MCF 10A (cell line): ENCODE data around the gene NKX1-1. TPM values are rescaled to one million over a fixed set of nuclear protein-coding genes. Genes with fewer than 3 reads are reported as not detected.

Source experiments
- BruUV-seq: library from RNA; stranded (reverse); fragments of 400-500 nt; replicated peaks from 2 replicates; lab custom pipeline; 2021; lab: Mats Ljungman, UMichigan
- CTCF ChIA-PET: fragments of 300-600 bp; sonication (Branson Sonifier 250); formaldehyde crosslinking; extraction: SDS; loops from one replicate; lab custom pipeline; 2021; ENCODE audit warnings: antibody characterized with exemption, inconsistent platforms; lab: Yijun Ruan, JAX
- POLR2A ChIA-PET: fragments of 300-600, 350-650 bp; sonication (Branson Sonifier 250); formaldehyde crosslinking; extraction: SDS; loops from one replicate; lab custom pipeline; 2020; ENCODE audit warnings: antibody characterized with exemption, inconsistent platforms; lab: Yijun Ruan, JAX
- DNase-seq: peaks from one replicate; pipeline ENCODE4 v3.0.0-alpha.2; 2018; ENCODE audit not compliant: unreplicated experiment
- H3K27ac Mint-ChIP-seq: one replicate; pipeline ENCODE4 v1.8.0; 2022; ENCODE audit warnings: mild to moderate bottlenecking, low read depth, mixed read lengths; ENCODE audit not compliant: unreplicated experiment
- H3K27me3 Mint-ChIP-seq: one replicate; pipeline ENCODE4 v1.8.0; 2022; ENCODE audit warnings: mixed read lengths; ENCODE audit not compliant: insufficient read depth, unreplicated experiment
- H3K36me3 Mint-ChIP-seq: one replicate; pipeline ENCODE4 v1.8.0; 2022; ENCODE audit warnings: mild to moderate bottlenecking, moderate library complexity, mixed read lengths; ENCODE audit not compliant: insufficient read depth, unreplicated experiment
- H3K4me1 Mint-ChIP-seq: one replicate; pipeline ENCODE4 v1.8.0; 2022; ENCODE audit warnings: mixed read lengths; ENCODE audit not compliant: insufficient read depth, unreplicated experiment
- H3K4me3 Mint-ChIP-seq: one replicate; pipeline ENCODE4 v1.8.0; 2022; ENCODE audit warnings: mild to moderate bottlenecking, moderate library complexity, mixed read lengths; ENCODE audit not compliant: unreplicated experiment
- H3K9me3 Mint-ChIP-seq: one replicate; pipeline ENCODE4 v1.8.0; 2022; ENCODE audit warnings: mixed read lengths; ENCODE audit not compliant: unreplicated experiment
- CTCF ChIP-seq: fragments of 200-600 bp; IDR thresholded peaks from one replicate; pipeline ENCODE4 v1.8.0; 2022; ENCODE audit warnings: antibody characterized with exemption, mild to moderate bottlenecking; ENCODE audit not compliant: unreplicated experiment
- intact Hi-C: fragments of 100-400 bp; cut with micrococcal nuclease; formaldehyde crosslinking; loops from 2 replicates; pipeline ENCODE4 v1.14.1; 2022
- total RNA-seq: library from RNA; stranded (reverse); gene quantifications from 2 replicates; pipeline ENCODE4 v1.2.3, GENCODE V29; 2022

The NKX1-1 gene
- total RNA-seq, 1 experiment from 2014 or later: not detected

GRCh38 chr4:1412376-1413203, 6.3 kb upstream of the NKX1-1 start:
- POLR2A ChIA-PET: no interaction called here
- Mint-ChIP-seq H3K4me1 (no peaks in the 10 kb centered on the region), H3K27me3 (peaks cover 21% of the 10 kb centered on the region), H3K9me3 (no peaks in the 10 kb centered on the region), H3K36me3 (no peaks in the 10 kb centered on the region), H3K4me3 (no peak overlapping the region), H3K27ac (no peak overlapping the region)
- BruUV-seq: no TSS peak
- intact Hi-C loops: no loop called here
- no peak for TF ChIP-seq CTCF
- DNase-seq: no peak
- CTCF ChIA-PET: interaction anchor here (0.5 to 0.7 kb wide), 4 partner anchors 171 to 1782 kb away, joined by 3 to 4 read pairs (median 3); no protein-coding TSS in a partner anchor

- Mint-ChIP-seq H3K9me3 (no peaks in the 10 kb centered on the region), H3K36me3 (no peaks in the 10 kb centered on the region), H3K4me1 (no peaks in the 10 kb centered on the region), H3K27me3 (peaks cover 21% of the 10 kb centered on the region), H3K4me3 (no peak overlapping the region), H3K27ac (no peak overlapping the region)
- ChIA-PET CTCF (interaction anchor here (0.5 to 0.7 kb wide), 3 partner anchors 172 to 235 kb away, joined by 3 to 4 read pairs (median 3); no protein-coding TSS in a partner anchor), POLR2A (no interaction called here)
- TF ChIP-seq CTCF: no peak
- no peak for DNase-seq
- no TSS peak for BruUV-seq
- intact Hi-C loops: no loop called here
Measured at GRCh38 chr4:1411436-1412375, 5.5 kb upstream of the NKX1-1 start.

GRCh38 chr4:1410491-1411325, 4.5 kb upstream of the NKX1-1 start:
- no peak for TF ChIP-seq CTCF
- peaks cover 21% of the 10 kb centered on the region for H3K27me3 Mint-ChIP-seq
- no TSS peak for BruUV-seq
- no peaks in the 10 kb centered on the region for H3K9me3 Mint-ChIP-seq
- ChIA-PET CTCF (no interaction called here), POLR2A (no interaction called here)
- H3K36me3 Mint-ChIP-seq: no peaks in the 10 kb centered on the region
- H3K27ac Mint-ChIP-seq: no peak overlapping the region
- no peaks in the 10 kb centered on the region for H3K4me1 Mint-ChIP-seq
- intact Hi-C loops: no loop called here
- DNase-seq: peak; percentile 11
- H3K4me3 Mint-ChIP-seq: no peak overlapping the region
